MG63 (cell line): ENCODE measurements around the gene FANCG. TPM values are rescaled to one million over a fixed set of nuclear protein-coding genes. Genes with fewer than 3 reads are reported as not detected.

Source experiments
- DNase-seq: peaks from one replicate; pipeline ENCODE4 v3.0.0-alpha.2; 2020
- H3K27me3 ChIP-seq: fragments of 250-450 bp; sonication (Bioruptor Pico); 2 replicates; pipeline ENCODE4 v1.5.1; 2020; ENCODE audit warnings: mild to moderate bottlenecking, moderate library complexity
- H3K36me3 ChIP-seq: fragments of 250-450 bp; sonication (Bioruptor Pico); 2 replicates; pipeline ENCODE4 v1.5.1; 2020; ENCODE audit warnings: mild to moderate bottlenecking, moderate library complexity
- H3K4me3 ChIP-seq: fragments of 250-450 bp; sonication (Bioruptor Pico); 2 replicates; pipeline ENCODE4 v1.5.1; 2020; ENCODE audit warnings: mild to moderate bottlenecking, moderate library complexity
- H3K9me3 ChIP-seq: fragments of 250-450 bp; sonication (Bioruptor Pico); 2 replicates; pipeline ENCODE4 v1.5.1; 2020; ENCODE audit warnings: mild to moderate bottlenecking, moderate library complexity
- total RNA-seq: library from RNA; depleted of rRNA; stranded (reverse); fragments of >200 nt; shearing (Covaris generic); gene quantifications from 2 replicates; pipeline ENCODE4 v1.2.3, GENCODE V29; 2014; ENCODE audit warnings: low replicate concordance; rRNA removed

Gene FANCG
- 15.2 and 16.5 TPM in 2 replicates for total RNA-seq

- no peaks in the 10 kb centered on the region for H3K9me3 ChIP-seq
- H3K4me3 ChIP-seq = peak within 1 kb of the TSS; percentile 71
- DNase-seq = peak; percentile 88
- H3K36me3 ChIP-seq = peaks cover 3% of the 10 kb centered on the region
- no peaks in the 10 kb centered on the region for H3K27me3 ChIP-seq
Observed at GRCh38 chr9:35079426-35080341, at the start of gene FANCG. Gene FANCG, minus strand, starts transcription at chr9:35079942. Its CDS starts 418 bp downstream, at chr9:35079524.

DNA sequence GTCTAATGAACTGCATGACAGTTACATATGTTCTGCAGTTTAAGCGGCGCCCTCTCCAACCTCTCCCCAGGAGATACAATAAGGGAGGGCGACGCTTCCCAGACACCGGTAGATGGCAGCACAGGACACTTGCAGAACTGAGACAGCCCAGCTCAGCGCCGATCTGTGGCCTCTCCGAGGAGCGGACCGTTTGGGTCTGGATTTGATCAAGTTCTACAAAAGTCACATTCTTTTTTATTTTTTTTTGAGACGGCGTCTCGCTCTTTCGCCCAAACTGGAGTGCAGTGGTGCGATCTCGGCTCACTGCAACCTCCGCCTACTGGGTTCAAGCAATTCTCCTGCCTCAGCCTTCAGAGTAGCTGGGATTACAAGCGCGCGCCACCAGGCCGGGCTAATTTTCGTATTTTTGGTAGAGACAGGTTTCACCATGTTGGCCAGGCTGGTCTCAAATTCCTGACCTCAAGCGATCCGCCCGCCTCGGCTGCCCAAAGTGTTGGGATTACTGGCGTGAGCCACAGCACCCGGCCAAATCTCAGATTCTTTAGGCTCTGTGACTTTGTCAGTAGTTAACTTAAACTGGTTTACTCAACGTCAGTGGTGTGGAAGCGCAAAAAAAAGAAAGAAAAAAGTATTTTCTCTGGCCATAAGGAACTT lies 37.3 kb upstream of the FANCG start:
- H3K4me3 ChIP-seq = peak overlapping the region; percentile 59
- H3K9me3 ChIP-seq = no peaks in the 10 kb centered on the region
- DNase-seq = peak; percentile 81
- H3K27me3 ChIP-seq = no peaks in the 10 kb centered on the region
- H3K36me3 ChIP-seq = no peaks in the 10 kb centered on the region

- H3K27me3 ChIP-seq = no peaks in the 10 kb centered on the region
- H3K36me3 ChIP-seq = no peaks in the 10 kb centered on the region
- DNase-seq = no peak
- H3K4me3 ChIP-seq = peak overlapping the region; percentile 59
- no peaks in the 10 kb centered on the region for H3K9me3 ChIP-seq
Observed at GRCh38 chr9:35116539-35116897, 36.8 kb upstream of the FANCG start.

DNA sequence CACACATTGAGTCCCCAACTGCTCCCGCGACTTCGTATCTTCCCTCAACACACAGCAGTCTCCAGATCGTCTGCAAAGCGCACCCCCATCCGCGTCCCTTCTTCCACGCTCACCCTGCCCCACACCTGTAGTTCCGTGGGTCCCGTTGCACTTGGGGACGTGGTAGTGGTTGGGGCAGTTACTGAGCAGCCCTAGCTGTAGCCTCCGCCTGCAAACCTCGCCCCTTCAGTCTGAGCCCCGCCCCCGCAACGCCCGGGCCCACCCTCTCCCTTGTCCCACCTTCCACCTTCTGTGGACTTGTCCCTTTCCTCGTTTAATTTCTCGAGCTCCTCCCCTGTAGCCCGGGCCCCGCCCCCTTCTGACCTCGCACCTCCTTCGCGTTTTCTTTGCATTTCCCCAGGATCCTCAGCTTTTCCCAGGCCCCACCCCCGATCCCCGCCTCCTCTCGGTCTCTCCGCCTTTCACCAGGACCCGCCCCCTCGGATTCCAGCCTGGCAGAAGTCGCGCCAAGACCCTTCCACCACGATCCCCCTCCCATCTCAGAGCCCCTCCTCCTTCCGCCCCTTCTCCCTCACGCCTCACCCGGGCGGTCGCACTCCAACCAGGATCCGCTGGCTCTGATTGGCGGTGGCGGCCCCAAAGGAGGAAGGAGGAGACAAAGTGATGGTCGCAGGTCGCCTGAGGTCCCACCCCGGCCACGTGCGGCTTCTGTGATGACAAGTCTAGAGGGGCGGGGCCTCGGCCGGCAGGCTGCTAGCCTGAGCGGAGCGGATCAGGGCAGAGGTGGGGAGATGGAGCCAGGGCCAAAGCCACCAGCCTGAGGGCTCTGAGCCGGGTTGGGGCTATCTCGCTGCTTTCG lies 36.2 kb upstream of the FANCG start, which contains the start of gene ATOSB:
ATOSB (minus strand) TSS at position 183 of the 859 bp plus-strand sequence. CDS start 7,588 bp downstream, outside the sequence.
- no peaks in the 10 kb centered on the region for H3K36me3 ChIP-seq
- H3K4me3 ChIP-seq = peak within 1 kb of the TSS; percentile 59
- no peaks in the 10 kb centered on the region for H3K27me3 ChIP-seq
- peak; percentile 89 for DNase-seq
- no peaks in the 10 kb centered on the region for H3K9me3 ChIP-seq

- Histone ChIP-seq H3K4me3 (peak overlapping the region; percentile 59), H3K9me3 (no peaks in the 10 kb centered on the region), H3K27me3 (no peaks in the 10 kb centered on the region), H3K36me3 (no peaks in the 10 kb centered on the region)
- DNase-seq = peak; percentile 46
Observed at GRCh38 chr9:35114840-35115628, 35.3 kb upstream of the FANCG start.

GRCh38 chr9:35114113-35114839 lies 34.5 kb upstream of the FANCG start:
- peak; percentile 83 for DNase-seq
- Histone ChIP-seq H3K4me3 (peak overlapping the region; percentile 59), H3K9me3 (no peaks in the 10 kb centered on the region), H3K27me3 (no peaks in the 10 kb centered on the region), H3K36me3 (no peaks in the 10 kb centered on the region)

GRCh38 chr9:35112257-35113020 lies 32.7 kb upstream of the FANCG start:
- Histone ChIP-seq H3K36me3 (no peaks in the 10 kb centered on the region), H3K9me3 (no peaks in the 10 kb centered on the region), H3K27me3 (no peaks in the 10 kb centered on the region), H3K4me3 (no peak overlapping the region)
- peak; percentile 76 for DNase-seq

DNA sequence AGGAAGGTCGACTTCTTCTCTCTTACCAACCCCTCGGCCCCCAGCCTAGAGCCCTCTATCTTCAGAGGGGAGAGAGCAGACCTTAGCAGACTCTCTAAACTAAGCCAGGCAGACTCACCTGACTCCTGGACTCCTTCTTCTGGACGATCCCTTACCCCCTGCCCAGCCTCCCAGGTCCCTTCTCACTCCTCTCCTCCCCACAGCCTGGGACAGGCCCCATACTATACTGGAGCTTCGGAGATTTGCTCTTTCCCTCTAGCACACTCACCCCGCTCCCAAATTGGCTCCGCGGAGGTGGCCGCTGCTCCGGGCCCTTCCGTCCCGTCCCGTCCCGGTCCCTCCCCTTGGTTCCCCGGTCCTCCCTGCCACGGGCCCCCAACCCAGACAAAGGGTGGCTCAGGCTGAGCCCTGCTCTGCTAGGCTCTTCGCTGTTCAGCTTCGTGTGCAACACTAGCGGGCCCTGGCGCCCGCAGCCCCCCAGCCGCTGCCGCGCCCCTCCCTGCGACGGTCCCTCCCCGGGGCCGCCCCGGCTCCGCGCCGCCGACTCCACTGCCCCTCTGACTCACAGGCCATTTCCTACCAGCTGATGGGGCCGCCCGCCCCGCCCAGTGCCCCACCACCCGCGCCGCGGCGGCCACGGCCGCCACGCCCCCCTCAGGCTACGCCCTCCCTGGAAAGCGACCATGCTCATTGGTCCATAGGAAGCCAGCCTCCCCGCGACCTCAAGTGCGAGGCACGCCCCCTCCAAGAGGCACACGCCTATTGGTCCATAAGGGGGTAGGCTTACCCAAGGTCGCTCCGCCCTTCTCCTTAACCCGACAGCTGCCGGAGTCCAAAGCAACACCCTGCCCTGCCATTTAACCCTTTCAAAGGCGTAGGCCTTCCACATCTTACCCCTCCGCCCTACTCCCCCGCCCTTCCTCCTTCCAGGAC lies 31.5 kb upstream of the FANCG start:
- peak; percentile 94 for DNase-seq

GRCh38 chr9:35110327-35110761 lies 30.6 kb upstream of the FANCG start:
- peak overlapping the region; percentile 58 for H3K4me3 ChIP-seq

More for the DNA sequence above, 31.5 kb upstream of the FANCG start:
- Histone ChIP-seq H3K9me3 (no peaks in the 10 kb centered on the region), H3K4me3 (peak overlapping the region; percentile 58), H3K36me3 (no peaks in the 10 kb centered on the region), H3K27me3 (no peaks in the 10 kb centered on the region)

DNA sequence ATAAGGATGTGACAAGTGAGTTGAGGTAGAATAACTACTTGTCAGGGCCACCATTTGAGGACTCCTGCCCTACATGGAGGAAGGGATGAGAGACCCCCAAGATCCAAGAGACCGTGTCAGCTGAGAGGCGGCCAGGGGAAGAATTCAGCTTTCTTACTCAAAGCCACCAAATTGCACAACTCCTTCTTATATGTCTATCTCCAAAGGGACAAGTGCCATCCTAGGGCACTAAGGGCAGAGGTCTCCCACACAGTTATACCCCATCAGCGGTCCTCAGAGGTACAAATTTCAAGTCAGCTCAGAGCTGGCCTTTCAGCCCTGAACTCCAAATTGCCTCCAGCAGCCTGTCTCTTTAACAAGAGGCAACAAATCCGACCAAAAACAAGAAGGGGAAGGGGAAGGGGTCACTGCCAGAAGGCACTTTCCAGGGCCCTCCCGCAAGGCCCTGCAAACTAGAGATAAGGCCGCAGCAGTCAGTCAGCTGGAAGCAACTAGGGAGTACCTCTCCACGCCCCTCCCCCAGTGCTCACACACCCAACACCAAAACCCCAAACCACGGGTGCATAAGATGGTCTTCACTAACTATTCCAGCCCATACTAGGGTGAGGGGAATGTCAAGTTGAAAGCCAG lies 29.3 kb upstream of the FANCG start:
- H3K36me3 ChIP-seq = no peaks in the 10 kb centered on the region
- H3K27me3 ChIP-seq = no peaks in the 10 kb centered on the region
- H3K4me3 ChIP-seq = no peak overlapping the region
- H3K9me3 ChIP-seq = no peaks in the 10 kb centered on the region
- no peak for DNase-seq

More at GRCh38 chr9:35110327-35110761, 30.6 kb upstream of the FANCG start:
- Histone ChIP-seq H3K9me3 (no peaks in the 10 kb centered on the region), H3K27me3 (no peaks in the 10 kb centered on the region), H3K36me3 (no peaks in the 10 kb centered on the region)
- peak; percentile 77 for DNase-seq

DNA sequence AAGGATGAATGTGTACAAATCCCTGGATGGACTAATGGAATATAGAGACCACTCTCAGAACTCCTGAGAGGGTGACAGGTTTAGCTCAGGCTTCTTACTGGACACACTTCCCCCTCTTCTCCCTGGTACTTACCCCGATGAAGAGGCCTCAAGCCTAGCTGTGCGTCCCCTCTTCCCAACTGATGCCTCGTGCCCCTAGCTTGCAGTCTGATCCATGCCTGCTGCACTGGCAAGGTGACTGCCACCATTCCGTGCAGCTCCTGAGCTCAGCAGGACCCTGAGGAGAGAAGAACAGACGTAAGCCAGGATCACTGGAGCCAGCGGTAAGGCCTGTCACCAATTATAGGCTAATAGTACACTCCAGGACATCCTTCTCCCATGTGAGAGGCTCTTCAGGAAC lies 28.7 kb upstream of the FANCG start:
- H3K4me3 ChIP-seq = no peak overlapping the region
- no peak for DNase-seq
- no peaks in the 10 kb centered on the region for H3K9me3 ChIP-seq
- H3K36me3 ChIP-seq = no peaks in the 10 kb centered on the region
- no peaks in the 10 kb centered on the region for H3K27me3 ChIP-seq

GRCh38 chr9:35107297-35108290 lies 27.9 kb upstream of the FANCG start:
- H3K36me3 ChIP-seq = no peaks in the 10 kb centered on the region
- H3K9me3 ChIP-seq = no peaks in the 10 kb centered on the region
- no peaks in the 10 kb centered on the region for H3K27me3 ChIP-seq

More at GRCh38 chr9:35107297-35108290, 27.9 kb upstream of the FANCG start:
- no peak for DNase-seq
- H3K4me3 ChIP-seq = no peak overlapping the region
